Measurements from ENCODE around the gene CD63.
"Not testable (repeated sequence)": the region's sequence is repeated elsewhere in the genome, so short reads cannot be mapped to it uniquely, and the experiment has no call there.

Gene CD63, protein sequence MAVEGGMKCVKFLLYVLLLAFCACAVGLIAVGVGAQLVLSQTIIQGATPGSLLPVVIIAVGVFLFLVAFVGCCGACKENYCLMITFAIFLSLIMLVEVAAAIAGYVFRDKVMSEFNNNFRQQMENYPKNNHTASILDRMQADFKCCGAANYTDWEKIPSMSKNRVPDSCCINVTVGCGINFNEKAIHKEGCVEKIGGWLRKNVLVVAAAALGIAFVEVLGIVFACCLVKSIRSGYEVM

DNA sequence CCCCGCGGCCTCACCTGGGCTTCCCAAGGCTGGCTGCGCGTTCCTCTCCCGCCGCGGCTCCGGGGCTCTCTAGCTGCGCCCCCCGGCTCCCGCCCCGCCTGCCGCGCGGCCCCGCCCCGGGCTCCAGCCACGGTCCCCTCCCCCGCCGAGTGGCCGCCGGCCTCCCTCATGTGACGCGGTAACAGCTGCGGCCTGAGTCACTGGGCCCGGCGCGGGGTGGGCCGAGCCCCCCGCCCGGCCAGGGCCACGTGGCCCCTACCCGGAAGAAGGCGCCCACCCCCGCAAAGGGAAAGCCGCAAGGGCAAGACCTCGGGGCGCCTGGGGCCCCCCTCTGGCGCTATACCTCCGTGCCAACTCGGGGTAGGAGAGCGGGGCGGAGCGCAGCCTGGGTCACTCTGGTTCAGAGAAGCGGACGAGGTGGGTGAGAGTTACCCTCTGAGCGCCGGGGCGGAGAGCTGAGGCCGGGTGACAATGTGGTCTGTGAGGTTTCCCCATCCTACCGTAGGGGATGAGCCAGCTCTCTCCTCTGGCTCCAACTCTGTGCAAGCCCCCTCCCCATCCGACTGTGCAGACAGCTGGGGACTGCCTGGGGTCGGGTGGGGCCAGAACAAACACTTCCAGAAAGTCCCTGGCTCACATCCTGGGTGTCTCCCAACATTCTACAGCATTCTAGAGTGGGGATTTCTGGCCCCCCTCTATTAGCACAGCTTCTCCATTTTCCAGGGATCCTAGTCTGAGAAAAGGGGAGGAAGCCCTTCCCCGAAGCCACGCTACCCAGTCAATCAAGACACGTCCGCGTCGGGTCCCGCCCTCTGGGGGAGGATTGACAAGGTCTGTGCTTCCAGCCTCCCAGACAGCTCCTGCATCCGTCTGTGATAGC lies at the start of gene CD63:
Gene CD63, minus strand, starts transcription at position 71 of the 880 bp plus-strand sequence. CDS start 668 bp downstream, outside the sequence.
- peak in 55 of 56 donors; percentile 63 to 96 (median 87) for DNase-seq

DNA sequence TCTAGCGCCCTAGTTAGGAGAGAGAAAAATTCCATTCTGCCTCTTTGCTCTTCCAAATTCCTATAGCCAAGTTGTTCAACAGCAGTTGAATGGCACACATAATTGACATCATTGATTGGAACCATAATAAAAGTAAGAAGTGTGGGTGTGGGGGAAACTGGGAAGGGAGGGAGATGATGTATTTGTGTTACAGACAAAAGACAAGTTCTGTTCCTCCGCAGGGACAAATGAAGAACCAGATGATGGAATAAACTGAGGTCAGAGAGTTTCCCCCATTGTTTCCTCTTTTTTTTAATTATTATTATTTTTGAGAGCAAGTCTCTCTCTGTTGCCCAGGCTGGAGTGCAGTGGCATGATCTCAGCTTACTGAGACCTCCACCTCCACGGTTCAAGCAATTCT lies 49.0 kb upstream of the CD63 start:
- no peak for DNase-seq

DNA sequence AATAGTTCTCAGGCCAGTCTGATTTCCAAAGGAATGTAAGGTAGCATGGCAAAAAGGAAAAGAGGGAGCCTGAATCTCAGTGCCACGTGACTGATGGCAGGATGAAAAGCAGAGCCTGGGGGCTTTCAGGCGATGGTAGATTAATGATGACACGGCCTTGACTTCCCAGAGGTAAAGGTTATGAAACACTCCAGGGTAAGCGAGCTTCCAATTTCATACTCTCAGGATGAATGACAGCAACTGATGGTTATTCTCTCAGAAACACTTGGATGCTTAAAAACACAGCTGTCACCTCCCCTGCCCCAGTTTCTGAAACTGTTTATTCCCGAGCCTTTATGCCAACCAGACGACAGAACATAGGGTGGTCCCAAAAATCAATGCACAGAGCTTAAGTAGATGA lies 42.9 kb upstream of the CD63 start:
- DNase-seq: no peak

DNA sequence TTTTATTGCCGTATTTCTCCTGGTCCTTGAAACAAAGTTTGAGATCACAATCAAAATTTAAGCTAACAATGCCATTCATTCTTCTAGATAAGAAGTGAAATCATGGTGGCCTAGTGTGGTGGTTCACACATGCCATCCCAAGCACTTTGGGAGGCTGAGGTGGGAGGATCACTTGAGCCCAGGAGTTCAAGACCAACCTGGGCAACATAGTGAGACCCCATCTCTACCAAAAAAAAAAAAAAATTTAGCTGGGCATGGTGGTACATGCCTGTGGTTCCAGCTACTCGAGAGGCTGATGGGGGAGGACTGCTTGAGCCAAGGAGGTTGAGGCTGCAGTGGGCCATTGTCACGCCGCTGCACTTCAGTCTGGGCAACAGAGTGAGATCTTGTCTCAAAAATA lies 38.3 kb upstream of the CD63 start:
- no peak for DNase-seq

DNA sequence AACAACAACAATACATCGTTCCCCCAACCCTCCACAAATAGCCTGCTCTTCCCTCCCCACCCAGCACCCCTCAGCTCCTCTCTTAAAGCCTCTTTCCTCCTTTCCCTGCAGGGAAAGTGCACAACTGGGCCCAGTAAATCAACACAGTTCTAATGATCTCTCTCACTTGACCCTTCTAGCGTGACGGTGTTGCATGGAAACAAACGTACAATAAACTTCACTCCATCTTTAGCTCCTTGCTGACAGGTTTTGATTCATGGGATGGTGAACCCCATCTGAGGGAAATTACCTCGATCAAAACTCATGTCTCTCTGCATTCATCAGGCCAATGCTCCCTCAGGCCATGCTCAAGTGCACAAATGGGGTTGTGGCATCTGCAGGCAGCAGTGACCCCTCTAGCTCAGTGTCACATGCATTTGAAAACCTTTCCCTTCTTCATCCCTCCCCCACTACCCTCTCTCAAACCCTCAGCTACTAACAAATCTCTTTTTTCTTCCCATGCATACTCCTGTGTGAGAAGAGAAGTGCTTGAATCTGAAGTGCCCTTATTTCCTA lies 37.0 kb upstream of the CD63 start:
- no peak for DNase-seq

DNA sequence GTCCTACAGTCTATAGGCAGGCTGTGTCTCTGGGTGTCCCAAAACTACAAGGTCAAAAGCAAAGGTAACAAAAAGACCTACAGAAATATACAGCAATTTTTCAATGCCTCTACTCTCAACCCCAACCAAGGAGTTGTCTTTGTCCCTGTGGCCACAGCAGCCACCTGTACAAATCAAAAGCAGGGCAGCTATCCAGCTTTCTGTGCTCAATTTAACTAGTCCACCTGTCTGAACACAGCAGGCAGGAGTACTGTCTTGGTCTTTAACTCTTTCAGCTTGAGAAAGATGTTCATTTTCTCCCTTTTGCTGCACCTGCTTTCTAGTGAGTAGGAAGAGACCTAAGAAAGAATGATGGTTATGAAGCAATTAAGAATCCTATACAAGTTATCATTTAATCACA lies 33.8 kb upstream of the CD63 start:
- no peak for DNase-seq

DNA sequence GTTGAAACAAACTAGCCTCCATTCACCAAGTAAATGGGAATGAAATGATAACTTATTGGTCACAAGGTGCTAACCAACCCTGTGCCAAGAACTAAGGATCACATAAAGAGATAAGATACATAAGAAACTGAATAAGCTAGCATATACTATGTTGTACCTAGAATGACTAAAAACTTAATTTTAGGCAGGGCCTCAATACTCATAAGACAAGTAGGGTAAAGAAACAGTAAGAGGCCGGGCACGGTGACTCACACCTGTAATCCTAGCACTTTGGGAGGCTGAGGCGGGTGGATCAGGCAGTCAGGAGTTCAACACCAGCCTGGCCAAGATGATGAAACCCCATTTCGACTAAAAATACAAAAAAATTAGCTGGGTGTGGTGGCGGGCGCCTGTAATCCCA lies 31.9 kb upstream of the CD63 start:
- no peak for DNase-seq

DNA sequence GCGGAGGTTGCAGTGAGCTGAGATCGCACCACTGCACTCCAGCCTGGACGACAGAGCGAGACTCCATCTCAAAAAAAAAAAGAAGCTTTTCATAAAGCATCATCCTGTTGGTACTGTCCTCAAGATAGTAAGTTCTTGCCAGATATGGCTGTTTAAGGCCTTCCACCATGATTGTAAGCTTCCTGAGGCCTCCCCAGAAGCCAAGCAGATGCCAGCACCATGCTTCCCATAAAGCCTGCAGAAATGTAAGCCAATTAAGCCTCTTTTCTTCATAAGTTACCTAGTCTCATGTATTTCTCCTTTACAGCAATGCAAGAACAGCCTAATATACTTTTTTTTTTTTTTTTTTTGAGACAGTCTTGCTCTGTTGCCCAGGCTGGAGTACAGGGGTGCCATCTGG lies 29.8 kb upstream of the CD63 start:
- not testable (repeated sequence) for DNase-seq

DNA sequence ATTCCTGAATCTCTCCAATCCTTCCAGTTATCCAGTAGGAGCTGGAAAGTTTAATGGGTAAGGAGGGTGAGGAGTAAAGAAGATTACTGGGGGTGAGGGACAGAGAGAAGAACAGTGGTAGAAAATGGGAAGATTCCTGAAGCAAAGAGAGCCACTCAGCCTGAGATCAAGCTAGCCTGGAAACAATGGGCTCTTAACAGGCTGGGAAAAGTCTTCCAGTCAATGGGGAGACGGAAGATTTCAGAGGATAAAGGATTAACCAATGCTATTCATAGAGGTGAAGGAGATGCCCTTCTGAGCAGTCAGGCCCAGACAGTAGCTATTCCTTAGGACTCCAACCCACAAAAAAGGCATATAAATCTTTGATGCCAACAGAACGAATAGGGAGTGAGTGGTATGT lies 28.9 kb upstream of the CD63 start:
- DNase-seq: no peak

DNA sequence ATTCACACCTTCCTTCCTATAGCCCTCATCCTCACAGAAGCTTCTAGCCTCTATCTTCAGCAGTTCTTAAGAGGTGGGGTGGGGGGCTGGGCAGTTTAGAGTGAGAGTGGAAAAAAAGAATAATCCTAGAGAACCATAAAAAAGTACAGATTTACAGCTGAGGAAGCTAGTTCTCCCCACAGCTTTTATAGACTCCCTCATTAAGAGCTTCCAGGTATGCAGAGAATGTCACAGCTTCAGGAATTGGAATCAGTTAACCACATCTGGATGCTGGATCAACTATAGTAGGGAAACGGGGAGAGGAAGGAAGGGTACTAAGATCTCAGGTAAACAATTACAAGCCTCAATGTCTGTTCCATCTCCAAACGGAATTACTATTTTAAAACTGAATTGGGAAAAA lies 26.4 kb upstream of the CD63 start:
- no peak for DNase-seq

DNA sequence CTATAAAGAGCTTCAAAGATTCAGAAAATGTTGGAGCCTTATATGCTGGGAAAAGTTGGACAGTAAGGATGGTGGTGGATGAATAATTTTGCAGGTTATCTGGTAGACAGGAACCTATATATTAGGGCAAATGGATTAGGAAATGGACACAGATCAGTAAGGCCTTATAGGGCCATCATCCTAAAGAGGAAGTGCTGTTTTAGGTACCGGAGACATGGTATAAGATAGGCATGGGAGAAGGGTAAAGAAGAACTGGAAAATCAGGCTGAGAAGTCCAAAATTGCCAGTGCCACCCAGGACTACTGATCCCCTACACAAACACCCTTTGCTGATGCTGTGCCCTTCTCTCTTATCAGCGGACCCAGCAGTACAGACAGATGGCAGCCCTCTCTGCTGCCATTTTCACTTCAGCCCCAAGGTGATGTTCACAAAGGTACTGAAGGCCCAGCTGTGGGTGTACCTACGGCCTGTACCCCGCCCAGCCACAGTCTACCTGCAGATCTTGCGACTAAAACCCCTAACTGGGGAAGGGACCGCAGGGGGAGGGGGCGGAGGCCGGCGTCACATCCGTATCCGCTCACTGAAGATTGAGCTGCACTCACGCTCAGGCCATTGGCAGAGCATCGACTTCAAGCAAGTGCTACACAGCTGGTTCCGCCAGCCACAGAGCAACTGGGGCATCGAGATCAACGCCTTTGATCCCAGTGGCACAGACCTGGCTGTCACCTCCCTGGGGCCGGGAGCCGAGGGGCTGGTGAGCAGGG lies 19.6 kb upstream of the CD63 start:
- DNase-seq: no peak

DNA sequence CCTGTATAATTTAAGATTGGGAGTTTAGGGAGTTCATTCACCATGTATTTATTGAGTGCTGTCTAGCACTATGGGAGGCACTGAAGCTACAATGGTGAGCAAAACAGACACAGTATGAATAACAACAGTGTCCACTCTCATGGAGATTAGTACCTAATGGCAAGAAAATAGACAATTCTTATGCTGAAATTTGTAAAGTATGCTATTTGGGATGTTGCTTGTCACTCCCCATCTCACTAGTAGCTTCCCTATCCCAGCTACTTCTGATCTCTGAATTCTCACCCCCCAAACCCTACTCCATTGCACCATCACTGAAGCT lies 18.1 kb upstream of the CD63 start:
- DNase-seq: no peak

DNA sequence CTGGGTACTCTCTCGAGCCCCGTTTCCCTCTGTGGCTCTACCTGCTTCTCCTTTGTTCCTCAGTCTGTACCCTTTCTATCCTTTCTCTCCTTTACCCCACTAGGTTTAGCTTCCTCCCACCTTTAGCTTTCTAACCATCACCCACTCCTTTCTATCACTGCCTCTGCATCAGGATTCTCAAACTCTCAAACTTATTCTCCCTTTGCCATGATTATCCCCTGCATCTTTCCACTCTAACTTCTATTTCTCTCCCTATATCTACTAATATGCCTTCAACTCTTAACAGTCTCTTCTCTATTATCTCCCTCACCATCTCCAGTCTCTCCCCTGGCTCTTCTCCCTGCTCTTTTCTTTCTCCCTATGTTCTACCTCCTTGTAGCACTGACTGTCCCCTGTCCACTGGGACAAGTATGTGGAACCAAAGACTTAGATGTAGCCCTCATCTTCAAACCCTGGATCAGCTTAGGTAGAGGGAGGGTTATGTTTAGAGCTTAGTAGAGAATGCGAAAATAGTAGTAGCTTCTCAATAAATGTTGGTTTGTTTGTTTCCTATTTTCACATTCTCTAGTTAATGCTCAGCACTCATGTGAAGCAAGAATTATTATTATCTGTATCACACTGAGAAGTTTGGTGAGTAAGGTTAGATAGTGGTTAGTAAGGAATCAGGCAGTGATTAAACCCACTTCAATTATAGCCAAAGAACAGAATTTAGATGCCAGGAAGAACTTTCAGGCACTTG lies 17.5 kb upstream of the CD63 start:
- no peak for DNase-seq

DNA sequence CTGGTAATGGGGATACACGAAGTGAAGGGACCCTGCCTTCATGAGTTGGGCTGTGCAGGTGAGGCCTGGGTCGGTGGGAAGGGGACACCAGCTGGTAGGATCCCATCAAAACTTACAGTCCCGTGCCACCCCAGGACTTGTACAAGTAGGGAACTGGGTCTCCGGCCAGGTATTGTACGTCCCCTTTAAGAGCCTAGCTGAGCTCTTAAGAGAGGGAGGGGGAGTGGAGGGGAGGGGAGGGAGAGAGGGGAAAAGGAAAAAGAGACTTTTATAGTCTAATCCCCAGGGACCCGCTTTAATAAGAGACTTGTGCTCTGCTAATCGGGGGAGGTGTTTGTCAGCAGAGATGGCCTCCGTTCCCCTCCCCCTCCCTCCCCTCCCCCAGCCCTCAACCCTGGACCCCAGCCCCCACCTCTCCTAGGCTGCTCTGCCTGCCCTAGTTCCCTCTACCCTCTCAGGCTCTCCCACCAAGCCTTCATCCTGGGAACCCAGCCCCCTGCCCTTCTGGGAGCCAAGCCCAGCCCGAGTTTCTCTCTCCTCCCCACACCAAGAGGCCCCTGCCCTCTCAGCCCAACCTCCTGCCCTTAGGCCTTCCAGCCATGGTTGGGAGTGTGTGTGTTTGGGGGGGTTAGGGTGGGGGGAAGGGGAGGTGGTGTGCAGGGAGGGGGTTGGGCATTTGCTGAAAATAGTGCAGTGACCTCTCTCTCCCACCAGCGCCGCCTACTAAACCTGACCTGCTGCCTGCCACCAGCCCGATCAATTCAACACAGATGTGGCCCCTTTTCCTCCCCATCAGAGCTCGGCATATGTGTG lies 16.8 kb upstream of the CD63 start:
- DNase-seq: peak in 15 of 56 donors; percentile 9 to 59 (median 29)

DNA sequence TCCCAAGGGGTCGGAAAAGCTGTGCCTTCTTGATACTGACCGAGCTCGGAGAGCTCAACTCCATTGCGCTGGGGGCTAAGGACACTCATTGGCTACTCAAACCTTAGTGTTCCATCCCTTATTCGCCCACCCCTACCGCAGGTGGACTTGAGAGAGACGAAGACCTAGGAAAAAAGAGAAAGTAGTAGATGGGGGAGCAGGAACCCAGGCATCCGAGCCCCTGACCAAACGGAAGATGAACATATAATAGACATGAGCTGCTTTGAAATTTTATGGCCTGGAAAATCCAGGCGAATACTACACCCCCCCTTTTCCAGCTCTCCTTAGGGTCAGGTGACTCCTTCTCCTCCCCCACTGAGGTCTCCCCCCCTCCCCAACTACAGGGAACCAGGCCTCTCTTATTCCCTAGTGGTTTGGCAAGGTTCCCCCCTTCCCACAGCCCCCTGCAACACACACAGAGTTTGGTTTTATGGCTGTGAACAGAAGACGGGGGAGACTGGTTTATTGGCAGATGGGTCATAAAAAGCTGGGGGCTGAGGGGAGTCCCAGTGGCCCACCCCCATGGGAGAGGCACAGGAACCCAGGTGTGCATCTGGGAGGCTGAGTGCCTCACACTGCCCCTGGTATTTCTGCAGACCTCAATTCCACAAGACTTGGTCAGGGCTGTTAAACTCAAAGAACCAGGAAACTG lies 15.7 kb upstream of the CD63 start:
- peak in 4 of 56 donors; percentile 9 to 32 (median 13) for DNase-seq

DNA sequence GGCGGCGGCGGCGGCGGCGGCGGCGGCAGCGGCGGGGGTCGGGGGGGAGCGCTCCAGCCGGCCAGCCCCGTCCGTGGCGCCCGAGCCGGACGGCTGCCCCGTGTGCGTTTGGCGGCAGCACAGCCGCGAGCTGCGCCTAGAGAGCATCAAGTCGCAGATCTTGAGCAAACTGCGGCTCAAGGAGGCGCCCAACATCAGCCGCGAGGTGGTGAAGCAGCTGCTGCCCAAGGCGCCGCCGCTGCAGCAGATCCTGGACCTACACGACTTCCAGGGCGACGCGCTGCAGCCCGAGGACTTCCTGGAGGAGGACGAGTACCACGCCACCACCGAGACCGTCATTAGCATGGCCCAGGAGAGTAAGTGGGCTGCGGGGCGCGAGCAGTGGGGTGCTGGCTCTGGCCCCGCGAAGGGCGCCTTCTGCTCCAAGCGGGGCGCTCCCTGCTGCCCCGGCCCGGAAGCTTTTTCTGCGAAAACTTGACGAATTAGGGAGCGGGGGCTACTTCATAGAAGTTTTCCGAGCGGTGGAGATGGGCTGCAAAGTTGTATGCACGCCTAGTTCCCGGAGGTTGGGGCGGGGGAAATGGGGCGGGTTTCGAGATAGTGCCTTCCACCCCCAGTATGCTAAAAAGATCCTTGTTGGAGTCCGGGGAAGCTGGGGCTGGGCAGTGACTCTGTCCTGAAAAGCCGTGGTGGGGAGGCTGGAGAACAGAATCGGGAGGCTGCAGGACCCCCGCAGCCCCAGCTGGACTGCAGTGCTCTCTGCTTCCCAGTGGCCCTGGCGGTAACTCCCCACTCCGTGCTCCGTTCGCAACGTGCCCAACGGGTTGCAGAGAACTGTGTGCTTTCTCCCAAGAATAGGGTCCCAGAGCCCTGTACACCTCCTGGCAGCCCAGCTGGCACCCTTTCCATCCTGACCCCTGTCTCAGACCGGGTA lies 14.9 kb upstream of the CD63 start:
- peak in 25 of 56 donors; percentile 15 to 59 (median 39) for DNase-seq

DNA sequence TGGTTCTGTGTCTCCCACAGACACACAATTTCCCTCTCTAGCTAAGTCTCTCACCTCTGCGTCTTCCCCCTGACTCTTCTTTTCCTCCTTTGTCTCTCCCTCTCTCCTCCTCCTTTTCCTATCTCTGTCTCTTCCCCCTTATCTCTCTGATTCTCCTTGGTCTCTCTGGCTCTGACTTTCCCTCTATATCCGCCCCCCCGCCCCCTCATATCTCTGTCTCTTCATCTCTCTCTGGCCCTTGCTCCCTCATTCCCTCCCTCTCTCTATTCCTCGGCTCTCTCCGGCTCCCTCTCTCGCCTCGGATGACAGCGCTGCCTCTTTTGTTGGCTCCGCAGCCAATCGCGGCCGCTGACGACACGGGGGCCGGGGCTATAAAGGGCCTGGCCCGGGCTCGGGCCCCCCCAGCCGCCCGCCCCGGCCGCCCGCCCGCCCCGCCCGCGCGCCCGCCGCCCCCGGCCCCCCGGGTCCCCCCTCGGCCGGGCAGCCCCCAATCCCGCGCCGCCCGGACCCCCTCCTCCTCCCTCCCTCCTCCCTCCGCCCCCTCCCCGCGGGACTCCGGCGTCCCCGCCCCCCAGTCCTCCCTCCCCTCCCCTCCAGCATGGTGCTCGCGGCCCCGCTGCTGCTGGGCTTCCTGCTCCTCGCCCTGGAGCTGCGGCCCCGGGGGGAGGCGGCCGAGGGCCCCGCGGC lies 14.1 kb upstream of the CD63 start, which contains the start of gene GDF11:
Gene GDF11, plus strand, starts transcription at position 404 of the 687 bp plus-strand sequence. Its CDS starts 195 bp downstream, at position 599.
- peak in 54 of 56 donors; percentile 16 to 91 (median 73) for DNase-seq

Measured in nucleus accumbens (tissue), 56 donors.